WTC11 (cell line): ENCODE results near the gene NAPB. TPM values are rescaled to one million over a fixed set of nuclear protein-coding genes. Genes with fewer than 3 reads are reported as not detected.
A peak's percentile ranks its signal among the peaks of the same experiment; 100 is the strongest.

Source experiments
- ATAC-seq: fragments of 200-7000 bp; cut with Tn5 transposase; 2 replicates; pipeline ENCODE4 v1.10.0; 2021; ENCODE audit warnings: mild to moderate bottlenecking, moderate library complexity
- CTCF ChIA-PET: fragments of 300-600 bp; sonication (Branson Sonifier 250); formaldehyde crosslinking; loops from one replicate; lab custom pipeline; 2021; ENCODE audit warnings: antibody characterized with exemption; lab: Charles Lee
- POLR2A ChIA-PET: fragments of 350-600 bp; sonication (Branson Sonifier 250); formaldehyde crosslinking; loops from one replicate; lab custom pipeline; 2021; ENCODE audit warnings: antibody characterized with exemption; lab: Charles Lee
- DNase-seq: peaks from one replicate; pipeline ENCODE4 v3.0.0; 2021; ENCODE audit warnings: low spot score
- H3K27ac Mint-ChIP-seq: 2 replicates; pipeline ENCODE4 v1.8.0; 2021; ENCODE audit warnings: mixed read lengths
- H3K27me3 Mint-ChIP-seq: 2 replicates; pipeline ENCODE4 v1.8.0; 2021; ENCODE audit warnings: low read depth, mild to moderate bottlenecking, moderate library complexity, mixed read lengths
- H3K36me3 Mint-ChIP-seq: 2 replicates; pipeline ENCODE4 v1.8.0; 2021; ENCODE audit warnings: mixed read lengths
- H3K4me1 Mint-ChIP-seq: 2 replicates; pipeline ENCODE4 v1.8.0; 2022; ENCODE audit warnings: mixed read lengths
- H3K4me3 Mint-ChIP-seq: 2 replicates; pipeline ENCODE4 v1.8.0; 2021; ENCODE audit warnings: mild to moderate bottlenecking, moderate library complexity, mixed read lengths
- H3K9me3 Mint-ChIP-seq: 2 replicates; pipeline ENCODE4 v1.8.0; 2021; ENCODE audit warnings: mixed read lengths
- AFF4 ChIP-seq: sonication (generic); formaldehyde crosslinking; IDR thresholded peaks from 2 replicates; pipeline ENCODE4 v1.8.1; 2023; ENCODE audit warnings: mild to moderate bottlenecking, missing genetic modification reagents, borderline replicate concordance
- ATF1 ChIP-seq: sonication (generic); formaldehyde crosslinking; IDR thresholded peaks from 2 replicates; pipeline ENCODE4 v1.8.1; 2023; ENCODE audit warnings: mild to moderate bottlenecking, moderate library complexity, missing genetic modification reagents
- CREB1 ChIP-seq: sonication (generic); formaldehyde crosslinking; IDR thresholded peaks from 2 replicates; pipeline ENCODE4 v1.8.0; 2023; ENCODE audit warnings: mild to moderate bottlenecking, missing genetic modification reagents
- E2F4 ChIP-seq: sonication (generic); formaldehyde crosslinking; IDR thresholded peaks from 2 replicates; pipeline ENCODE4 v1.8.1; 2022; ENCODE audit warnings: low read depth, mild to moderate bottlenecking, moderate library complexity, missing genetic modification reagents, borderline replicate concordance
- GABPB1 ChIP-seq: sonication (generic); formaldehyde crosslinking; IDR thresholded peaks from 2 replicates; pipeline ENCODE4 v1.8.1; 2023; ENCODE audit warnings: mild to moderate bottlenecking, missing genetic modification reagents
- GTF2I ChIP-seq: fragments of 250-450 bp; sonication (Bioruptor Pico); conservative IDR thresholded peaks from 2 replicates; pipeline ENCODE4 v1.4.0; 2021; ENCODE audit warnings: mild to moderate bottlenecking
- MLX ChIP-seq: sonication (generic); formaldehyde crosslinking; IDR thresholded peaks from 2 replicates; pipeline ENCODE4 v1.8.1; 2023; ENCODE audit warnings: mild to moderate bottlenecking, missing genetic modification reagents, moderate library complexity
- NR2C2 ChIP-seq: sonication (generic); formaldehyde crosslinking; IDR thresholded peaks from 2 replicates; pipeline ENCODE4 v1.8.0; 2022; ENCODE audit warnings: mild to moderate bottlenecking, missing genetic modification reagents
- ZBTB43 ChIP-seq: sonication (generic); formaldehyde crosslinking; IDR thresholded peaks from 2 replicates; pipeline ENCODE4 v1.8.1; 2023; ENCODE audit warnings: mild to moderate bottlenecking, missing genetic modification reagents
- ZNF219 ChIP-seq: sonication (generic); formaldehyde crosslinking; IDR thresholded peaks from 2 replicates; pipeline ENCODE4 v1.8.0; 2023; ENCODE audit warnings: missing genetic modification reagents, mild to moderate bottlenecking, borderline replicate concordance
- ZNF396 ChIP-seq: fragments of 250-450 bp; sonication (Bioruptor Pico); IDR thresholded peaks from 2 replicates; pipeline ENCODE4 v1.8.0; 2021; ENCODE audit warnings: mild to moderate bottlenecking, moderate library complexity, borderline replicate concordance
- ZNF671 ChIP-seq: fragments of 250-450 bp; sonication (Bioruptor Pico); IDR thresholded peaks from 2 replicates; pipeline ENCODE4 v1.8.0; 2021; ENCODE audit warnings: mild to moderate bottlenecking
- total RNA-seq: library from RNA; stranded (reverse); gene quantifications from 3 replicates; pipeline ENCODE4 v1.2.3, GENCODE V29; 2021
- TF ChIP-seq, protein P1 (sequence below): sonication (generic); formaldehyde crosslinking; IDR thresholded peaks from 2 replicates; pipeline ENCODE4 v1.8.0; 2022; ENCODE audit warnings: mild to moderate bottlenecking, missing genetic modification reagents
- TF ChIP-seq, protein P2 (sequence below): fragments of 250-450 bp; sonication (Bioruptor Pico); IDR thresholded peaks from 2 replicates; pipeline ENCODE4 v1.9.0; 2021; ENCODE audit warnings: mild to moderate bottlenecking

Gene NAPB
- total RNA-seq, 1 experiment from 2014 or later: 12.9 TPM

DNA sequence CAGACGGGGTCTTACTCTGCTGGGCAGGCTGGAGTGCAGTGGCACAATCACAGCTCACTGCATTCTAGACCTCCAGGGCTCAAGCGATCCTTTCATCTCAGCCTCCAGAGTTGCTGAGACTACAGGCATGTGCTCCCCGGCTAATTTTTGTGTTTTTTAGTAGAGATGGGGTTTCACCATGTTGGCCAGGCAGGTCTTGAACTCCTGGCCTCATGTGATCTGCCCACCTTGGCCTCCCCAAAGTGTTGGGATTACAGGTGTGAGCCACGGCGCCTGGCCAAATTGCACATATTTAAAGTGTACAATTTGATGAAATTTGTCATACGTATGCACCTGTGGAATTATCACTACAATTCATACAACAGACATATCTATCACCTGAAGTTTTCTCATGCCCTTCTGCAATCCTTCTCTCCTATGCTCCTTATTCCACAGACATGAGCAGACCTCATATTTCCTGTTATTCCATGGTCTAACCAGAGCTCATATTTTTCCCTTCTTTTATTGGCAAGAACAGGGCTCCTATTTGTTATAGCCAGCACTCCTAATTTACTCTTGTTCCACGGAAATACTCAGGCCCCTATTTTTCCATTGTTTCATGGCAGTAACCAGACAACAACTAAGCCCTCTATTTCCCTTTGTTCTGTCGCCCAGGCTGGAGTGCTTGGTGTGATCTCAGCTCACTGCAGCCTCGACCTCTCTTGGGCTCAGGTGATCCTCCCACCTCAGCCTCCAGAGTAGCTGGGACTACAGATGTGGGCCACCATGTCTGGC, 16.0 kb upstream of the NAPB start (continued):
- no peak for TF ChIP-seq AFF4 (CRISPR knock-in tag)
- TF ChIP-seq CREB1 (CRISPR knock-in tag): no peak

GRCh38 chr20:23436681-23437080, 15.4 kb upstream of the NAPB start:
- CTCF ChIA-PET: interaction anchor here (0.9 kb wide), 2 partner anchors 10 to 232 kb away, joined by 3 to 7 read pairs; no protein-coding TSS in a partner anchor

DNA sequence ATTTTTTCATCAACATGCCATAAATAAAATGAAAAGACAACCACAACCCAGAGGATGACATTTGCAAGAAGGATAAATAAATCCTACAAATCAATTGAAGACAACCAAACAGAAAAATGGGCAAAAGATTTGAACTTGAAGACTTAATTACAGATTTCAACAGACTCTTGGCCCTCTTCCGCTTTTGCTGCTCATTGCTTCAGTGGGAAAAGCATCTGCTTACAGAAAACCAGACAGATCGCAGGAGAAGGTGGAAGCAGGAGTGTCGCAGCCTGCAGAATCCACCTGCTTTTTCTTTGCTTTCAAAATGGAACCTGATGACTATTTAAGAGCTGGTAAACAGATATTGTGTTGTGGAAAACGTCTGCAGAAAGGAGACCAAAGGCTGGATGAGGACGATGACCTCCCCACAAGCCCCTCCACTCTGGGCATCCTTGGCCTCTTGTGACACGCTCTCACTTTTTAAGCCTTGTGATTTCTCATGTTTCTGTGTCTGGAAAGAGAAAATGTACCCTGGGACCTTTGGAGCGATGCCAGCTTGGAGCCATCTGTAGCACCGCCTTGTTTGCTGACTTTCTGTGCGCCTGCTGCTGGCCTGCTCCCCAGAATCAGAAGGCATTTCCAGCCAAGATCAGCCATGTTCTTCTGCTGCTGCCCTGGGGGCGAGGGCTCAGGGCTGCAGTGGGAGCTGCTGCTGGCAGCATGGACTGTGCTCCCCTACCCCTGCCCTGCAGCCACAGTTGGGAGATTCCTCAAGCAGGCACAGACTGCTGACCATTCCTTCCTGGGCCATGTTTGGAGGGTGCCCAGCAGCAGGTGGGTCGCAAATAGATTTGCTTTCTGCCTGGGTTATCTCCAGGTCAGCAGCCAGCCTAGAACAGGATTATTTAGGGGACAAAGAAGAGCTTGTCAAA, 14.6 kb upstream of the NAPB start:
- Mint-ChIP-seq H3K4me1 (no peaks in the 10 kb centered on the region), H3K36me3 (no peaks in the 10 kb centered on the region), H3K4me3 (no peak overlapping the region), H3K27ac (no peak overlapping the region), H3K9me3 (no peaks in the 10 kb centered on the region), H3K27me3 (peaks cover 4% of the 10 kb centered on the region; the same call in 1 of the 2 replicates)
- ATAC-seq (no peak), DNase-seq (no peak)
- ChIA-PET CTCF (interaction anchor here (0.9 to 3.0 kb wide), 2 partner anchors 11 to 14 kb away, joined by 7 to 10 read pairs; partner anchors contain the start of gene NAPB), POLR2A (no interaction called here)
- TF ChIP-seq, protein P1, sequence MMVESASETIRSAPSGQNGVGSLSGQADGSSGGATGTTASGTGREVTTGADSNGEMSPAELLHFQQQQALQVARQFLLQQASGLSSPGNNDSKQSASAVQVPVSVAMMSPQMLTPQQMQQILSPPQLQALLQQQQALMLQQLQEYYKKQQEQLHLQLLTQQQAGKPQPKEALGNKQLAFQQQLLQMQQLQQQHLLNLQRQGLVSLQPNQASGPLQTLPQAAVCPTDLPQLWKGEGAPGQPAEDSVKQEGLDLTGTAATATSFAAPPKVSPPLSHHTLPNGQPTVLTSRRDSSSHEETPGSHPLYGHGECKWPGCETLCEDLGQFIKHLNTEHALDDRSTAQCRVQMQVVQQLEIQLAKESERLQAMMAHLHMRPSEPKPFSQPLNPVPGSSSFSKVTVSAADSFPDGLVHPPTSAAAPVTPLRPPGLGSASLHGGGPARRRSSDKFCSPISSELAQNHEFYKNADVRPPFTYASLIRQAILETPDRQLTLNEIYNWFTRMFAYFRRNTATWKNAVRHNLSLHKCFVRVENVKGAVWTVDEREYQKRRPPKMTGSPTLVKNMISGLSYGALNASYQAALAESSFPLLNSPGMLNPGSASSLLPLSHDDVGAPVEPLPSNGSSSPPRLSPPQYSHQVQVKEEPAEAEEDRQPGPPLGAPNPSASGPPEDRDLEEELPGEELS (CRISPR knock-in tag): no peak
- TF ChIP-seq GABPB1 (peak; percentile 10; the same call in 1 of the 2 replicates), NR2C2 (CRISPR knock-in tag) (no peak), GTF2I (CRISPR knock-in tag) (no peak), ATF1 (CRISPR knock-in tag) (no peak), ZNF396 (no peak)

More at GRCh38 chr20:23436681-23437080, 15.4 kb upstream of the NAPB start:
- Mint-ChIP-seq H3K9me3 (no peaks in the 10 kb centered on the region), H3K36me3 (no peaks in the 10 kb centered on the region), H3K4me3 (no peak overlapping the region), H3K27ac (no peak overlapping the region), H3K4me1 (0 out of 2 replicates have a peak, but pooled peaks cover 1% of the 10 kb centered on the region), H3K27me3 (peaks cover 4% of the 10 kb centered on the region; the same call in 1 of the 2 replicates)
- ATAC-seq (no peak), DNase-seq (no peak)
- POLR2A ChIA-PET: no interaction called here
- TF ChIP-seq, protein P2, sequence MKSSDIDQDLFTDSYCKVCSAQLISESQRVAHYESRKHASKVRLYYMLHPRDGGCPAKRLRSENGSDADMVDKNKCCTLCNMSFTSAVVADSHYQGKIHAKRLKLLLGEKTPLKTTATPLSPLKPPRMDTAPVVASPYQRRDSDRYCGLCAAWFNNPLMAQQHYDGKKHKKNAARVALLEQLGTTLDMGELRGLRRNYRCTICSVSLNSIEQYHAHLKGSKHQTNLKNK (CRISPR knock-in tag): no peak
- no peak for TF ChIP-seq ZNF671 (CRISPR knock-in tag)
- TF ChIP-seq MLX (CRISPR knock-in tag): no peak
- no peak for TF ChIP-seq E2F4 (CRISPR knock-in tag)
- TF ChIP-seq ZBTB43 (CRISPR knock-in tag): no peak
- no peak for TF ChIP-seq ZNF219 (CRISPR knock-in tag)
- no peak for TF ChIP-seq CREB1 (CRISPR knock-in tag)
